HepG2 (cell line): Measurements from ENCODE around the gene EGFL8. TPM values are rescaled to one million over a fixed set of nuclear protein-coding genes. Genes with fewer than 3 reads are reported as not detected.

Experiments
- DNMT1 ChIP-seq: sonication (generic); formaldehyde crosslinking; IDR thresholded peaks from 2 replicates; pipeline ENCODE4 v1.5.1; 2020; ENCODE audit warnings: mild to moderate bottlenecking, missing genetic modification reagents
- HMG20A ChIP-seq: IDR thresholded peaks from 2 replicates; pipeline ENCODE4 v1.6.1; 2016; ENCODE audit warnings: borderline replicate concordance
- NFYC ChIP-seq: IDR thresholded peaks from 2 replicates; pipeline ENCODE4 v1.6.1; 2016; ENCODE audit warnings: missing genetic modification reagents, missing compliant biosample characterization
- ZNF558 ChIP-seq: sonication (generic); formaldehyde crosslinking; IDR thresholded peaks from 2 replicates; pipeline ENCODE4 v1.9.0; 2022; ENCODE audit warnings: mild to moderate bottlenecking, missing genetic modification reagents, borderline replicate concordance
- ZNF839 ChIP-seq: sonication (generic); formaldehyde crosslinking; IDR thresholded peaks from 2 replicates; pipeline ENCODE4 v1.4.0; 2020; ENCODE audit warnings: missing genetic modification reagents, mild to moderate bottlenecking, borderline replicate concordance
- polyA plus RNA-seq, 8 experiments: library from polyadenylated mRNA; depleted of rRNA in 3 of 8; stranded (reverse) in 7 of 8; unstranded in 1 of 8; fragments of >200 nt; fragmentation: Illumina TruSeq in 4 of 8; extraction: Trizol in 4 of 8; gene quantifications; 2 replicates each; pipeline versions ENCODE4 v1.2.1 to v1.2.3, GENCODE V29; 2011 to 2016; ENCODE audit warnings: low read depth in 4 of 8, missing spikeins in 1 of 8, mixed read lengths in 1 of 8; ENCODE audit not compliant: insufficient read depth in 1 of 8
- total RNA-seq, 5 experiments: library from RNA; depleted of rRNA; stranded (reverse); fragments of >200 nt; fragmentation: Illumina TruSeq; extraction: Trizol; gene quantifications; 2 replicates each; pipeline ENCODE4 v1.2.3, GENCODE V29; 2016; ENCODE audit warnings: low read depth in 1 of 5
- TF ChIP-seq, protein P1 (sequence below), 2 experiments: sonication (generic) in 1 of 2; formaldehyde crosslinking in 1 of 2; IDR thresholded peaks; 2 replicates each; pipeline versions ENCODE4 v1.6.1 to v1.9.0; 2014 to 2022; ENCODE audit warnings: antibody characterized with exemption in 1 of 2, borderline replicate concordance in 1 of 2, inconsistent platforms in 1 of 2, low read depth in 1 of 2, missing genetic modification reagents in 1 of 2
- TF ChIP-seq, protein P2 (sequence below): sonication (generic); formaldehyde crosslinking; IDR thresholded peaks from 2 replicates; pipeline ENCODE4 v1.4.0; 2020; ENCODE audit warnings: missing genetic modification reagents
- TF ChIP-seq, protein P3 (sequence below): fragments of 450-650 bp; IDR thresholded peaks from 2 replicates; pipeline ENCODE4 v1.6.1; 2017; ENCODE audit warnings: mild to moderate bottlenecking
- TF ChIP-seq, protein P4 (sequence below): IDR thresholded peaks from 2 replicates; pipeline ENCODE4 v1.6.1; 2016; ENCODE audit warnings: missing compliant biosample characterization, missing genetic modification reagents, borderline replicate concordance
- TF ChIP-seq, protein P5 (sequence below): sonication (generic); formaldehyde crosslinking; IDR thresholded peaks from 2 replicates; pipeline ENCODE4 v1.5.1; 2020; ENCODE audit warnings: mild to moderate bottlenecking, missing genetic modification reagents
- TF ChIP-seq, protein P6 (sequence below): sonication (generic); formaldehyde crosslinking; IDR thresholded peaks from 2 replicates; pipeline ENCODE4 v1.8.0; 2022; ENCODE audit warnings: missing genetic modification reagents, mild to moderate bottlenecking, borderline replicate concordance

EGFL8 gene
- total and polyA plus RNA-seq, 2 of the 13 experiments (the other 11 are each of a cell fraction or from before 2014, with no cell fraction given): 10.0 to 11.5 TPM

DNA sequence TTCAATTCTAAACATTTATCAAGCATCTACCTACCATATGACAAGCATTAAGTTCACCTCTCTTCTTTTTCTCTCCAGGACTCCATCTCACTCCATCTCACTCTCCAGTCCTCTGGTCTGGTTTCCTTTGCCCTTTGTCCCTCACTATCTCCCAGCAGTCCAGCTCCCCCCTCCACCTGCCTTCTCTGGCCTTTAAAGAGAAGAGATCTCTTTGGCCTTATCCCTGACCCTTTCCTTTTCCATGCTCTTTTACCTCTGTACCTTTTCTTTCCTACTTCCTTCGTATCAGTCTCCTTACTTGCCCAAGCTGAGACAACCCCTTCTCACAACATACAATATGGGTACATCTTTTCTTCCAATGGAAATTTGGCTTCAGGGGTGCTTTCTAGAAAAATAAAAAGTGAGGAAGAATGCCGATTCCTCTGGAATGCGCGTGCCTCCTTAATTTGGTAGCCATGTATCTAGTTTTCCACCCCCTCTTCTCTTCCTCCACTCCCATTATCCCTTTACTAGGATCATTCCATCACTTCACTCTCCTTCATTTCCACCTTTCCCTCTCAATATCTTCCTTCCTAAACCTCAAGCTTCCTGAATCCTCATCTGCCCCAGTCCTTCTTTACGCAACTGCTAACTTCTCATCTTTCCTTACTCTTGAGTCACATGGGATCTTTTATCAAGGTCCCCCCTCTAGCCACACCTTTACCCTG is 12.2 kb downstream of the EGFL8 start (continued):
- TF ChIP-seq, protein P1, sequence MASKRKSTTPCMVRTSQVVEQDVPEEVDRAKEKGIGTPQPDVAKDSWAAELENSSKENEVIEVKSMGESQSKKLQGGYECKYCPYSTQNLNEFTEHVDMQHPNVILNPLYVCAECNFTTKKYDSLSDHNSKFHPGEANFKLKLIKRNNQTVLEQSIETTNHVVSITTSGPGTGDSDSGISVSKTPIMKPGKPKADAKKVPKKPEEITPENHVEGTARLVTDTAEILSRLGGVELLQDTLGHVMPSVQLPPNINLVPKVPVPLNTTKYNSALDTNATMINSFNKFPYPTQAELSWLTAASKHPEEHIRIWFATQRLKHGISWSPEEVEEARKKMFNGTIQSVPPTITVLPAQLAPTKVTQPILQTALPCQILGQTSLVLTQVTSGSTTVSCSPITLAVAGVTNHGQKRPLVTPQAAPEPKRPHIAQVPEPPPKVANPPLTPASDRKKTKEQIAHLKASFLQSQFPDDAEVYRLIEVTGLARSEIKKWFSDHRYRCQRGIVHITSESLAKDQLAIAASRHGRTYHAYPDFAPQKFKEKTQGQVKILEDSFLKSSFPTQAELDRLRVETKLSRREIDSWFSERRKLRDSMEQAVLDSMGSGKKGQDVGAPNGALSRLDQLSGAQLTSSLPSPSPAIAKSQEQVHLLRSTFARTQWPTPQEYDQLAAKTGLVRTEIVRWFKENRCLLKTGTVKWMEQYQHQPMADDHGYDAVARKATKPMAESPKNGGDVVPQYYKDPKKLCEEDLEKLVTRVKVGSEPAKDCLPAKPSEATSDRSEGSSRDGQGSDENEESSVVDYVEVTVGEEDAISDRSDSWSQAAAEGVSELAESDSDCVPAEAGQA (IDR thresholded peaks at IDR 0.05; ENCODE audit: low read depth): no peak
- TF ChIP-seq, protein P1 (CRISPR knock-in tag; IDR thresholded peaks at IDR 0.05; ENCODE audit: borderline replicate concordance): no peak
- TF ChIP-seq, protein P2, sequence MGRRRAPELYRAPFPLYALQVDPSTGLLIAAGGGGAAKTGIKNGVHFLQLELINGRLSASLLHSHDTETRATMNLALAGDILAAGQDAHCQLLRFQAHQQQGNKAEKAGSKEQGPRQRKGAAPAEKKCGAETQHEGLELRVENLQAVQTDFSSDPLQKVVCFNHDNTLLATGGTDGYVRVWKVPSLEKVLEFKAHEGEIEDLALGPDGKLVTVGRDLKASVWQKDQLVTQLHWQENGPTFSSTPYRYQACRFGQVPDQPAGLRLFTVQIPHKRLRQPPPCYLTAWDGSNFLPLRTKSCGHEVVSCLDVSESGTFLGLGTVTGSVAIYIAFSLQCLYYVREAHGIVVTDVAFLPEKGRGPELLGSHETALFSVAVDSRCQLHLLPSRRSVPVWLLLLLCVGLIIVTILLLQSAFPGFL: no peak
- TF ChIP-seq NFYC (CRISPR knock-in tag) (no peak), ZNF558 (CRISPR knock-in tag) (no peak), ZNF839 (CRISPR knock-in tag) (no peak), HMG20A (CRISPR knock-in tag) (no peak), DNMT1 (CRISPR knock-in tag) (no peak)
- TF ChIP-seq, protein P3, sequence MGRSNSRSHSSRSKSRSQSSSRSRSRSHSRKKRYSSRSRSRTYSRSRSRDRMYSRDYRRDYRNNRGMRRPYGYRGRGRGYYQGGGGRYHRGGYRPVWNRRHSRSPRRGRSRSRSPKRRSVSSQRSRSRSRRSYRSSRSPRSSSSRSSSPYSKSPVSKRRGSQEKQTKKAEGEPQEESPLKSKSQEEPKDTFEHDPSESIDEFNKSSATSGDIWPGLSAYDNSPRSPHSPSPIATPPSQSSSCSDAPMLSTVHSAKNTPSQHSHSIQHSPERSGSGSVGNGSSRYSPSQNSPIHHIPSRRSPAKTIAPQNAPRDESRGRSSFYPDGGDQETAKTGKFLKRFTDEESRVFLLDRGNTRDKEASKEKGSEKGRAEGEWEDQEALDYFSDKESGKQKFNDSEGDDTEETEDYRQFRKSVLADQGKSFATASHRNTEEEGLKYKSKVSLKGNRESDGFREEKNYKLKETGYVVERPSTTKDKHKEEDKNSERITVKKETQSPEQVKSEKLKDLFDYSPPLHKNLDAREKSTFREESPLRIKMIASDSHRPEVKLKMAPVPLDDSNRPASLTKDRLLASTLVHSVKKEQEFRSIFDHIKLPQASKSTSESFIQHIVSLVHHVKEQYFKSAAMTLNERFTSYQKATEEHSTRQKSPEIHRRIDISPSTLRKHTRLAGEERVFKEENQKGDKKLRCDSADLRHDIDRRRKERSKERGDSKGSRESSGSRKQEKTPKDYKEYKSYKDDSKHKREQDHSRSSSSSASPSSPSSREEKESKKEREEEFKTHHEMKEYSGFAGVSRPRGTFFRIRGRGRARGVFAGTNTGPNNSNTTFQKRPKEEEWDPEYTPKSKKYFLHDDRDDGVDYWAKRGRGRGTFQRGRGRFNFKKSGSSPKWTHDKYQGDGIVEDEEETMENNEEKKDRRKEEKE: no peak
- TF ChIP-seq, protein P4, sequence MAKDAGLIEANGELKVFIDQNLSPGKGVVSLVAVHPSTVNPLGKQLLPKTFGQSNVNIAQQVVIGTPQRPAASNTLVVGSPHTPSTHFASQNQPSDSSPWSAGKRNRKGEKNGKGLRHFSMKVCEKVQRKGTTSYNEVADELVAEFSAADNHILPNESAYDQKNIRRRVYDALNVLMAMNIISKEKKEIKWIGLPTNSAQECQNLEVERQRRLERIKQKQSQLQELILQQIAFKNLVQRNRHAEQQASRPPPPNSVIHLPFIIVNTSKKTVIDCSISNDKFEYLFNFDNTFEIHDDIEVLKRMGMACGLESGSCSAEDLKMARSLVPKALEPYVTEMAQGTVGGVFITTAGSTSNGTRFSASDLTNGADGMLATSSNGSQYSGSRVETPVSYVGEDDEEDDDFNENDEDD (CRISPR knock-in tag): no peak
- TF ChIP-seq, protein P5, sequence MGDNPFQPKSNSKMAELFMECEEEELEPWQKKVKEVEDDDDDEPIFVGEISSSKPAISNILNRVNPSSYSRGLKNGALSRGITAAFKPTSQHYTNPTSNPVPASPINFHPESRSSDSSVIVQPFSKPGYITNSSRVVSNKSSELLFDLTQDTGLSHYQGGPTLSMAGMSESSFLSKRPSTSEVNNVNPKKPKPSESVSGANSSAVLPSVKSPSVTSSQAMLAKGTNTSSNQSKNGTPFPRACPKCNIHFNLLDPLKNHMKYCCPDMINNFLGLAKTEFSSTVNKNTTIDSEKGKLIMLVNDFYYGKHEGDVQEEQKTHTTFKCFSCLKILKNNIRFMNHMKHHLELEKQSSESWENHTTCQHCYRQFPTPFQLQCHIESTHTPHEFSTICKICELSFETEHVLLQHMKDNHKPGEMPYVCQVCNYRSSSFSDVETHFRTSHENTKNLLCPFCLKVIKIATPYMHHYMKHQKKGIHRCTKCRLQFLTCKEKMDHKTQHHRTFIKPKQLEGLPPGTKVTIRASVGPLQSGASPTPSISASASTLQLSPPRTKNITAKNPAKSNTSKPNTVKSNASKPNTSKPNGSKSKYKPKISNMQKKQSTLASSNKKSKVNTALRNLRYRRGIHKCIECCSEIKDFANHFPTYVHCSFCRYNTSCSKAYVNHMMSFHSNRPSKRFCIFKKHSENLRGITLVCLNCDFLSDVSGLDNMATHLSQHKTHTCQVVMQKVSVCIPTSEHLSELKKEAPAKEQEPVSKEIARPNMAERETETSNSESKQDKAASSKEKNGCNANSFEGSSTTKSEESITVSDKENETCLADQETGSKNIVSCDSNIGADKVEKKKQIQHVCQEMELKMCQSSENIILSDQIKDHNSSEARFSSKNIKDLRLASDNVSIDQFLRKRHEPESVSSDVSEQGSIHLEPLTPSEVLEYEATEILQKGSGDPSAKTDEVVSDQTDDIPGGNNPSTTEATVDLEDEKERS (CRISPR knock-in tag): no peak
- TF ChIP-seq, protein P6, sequence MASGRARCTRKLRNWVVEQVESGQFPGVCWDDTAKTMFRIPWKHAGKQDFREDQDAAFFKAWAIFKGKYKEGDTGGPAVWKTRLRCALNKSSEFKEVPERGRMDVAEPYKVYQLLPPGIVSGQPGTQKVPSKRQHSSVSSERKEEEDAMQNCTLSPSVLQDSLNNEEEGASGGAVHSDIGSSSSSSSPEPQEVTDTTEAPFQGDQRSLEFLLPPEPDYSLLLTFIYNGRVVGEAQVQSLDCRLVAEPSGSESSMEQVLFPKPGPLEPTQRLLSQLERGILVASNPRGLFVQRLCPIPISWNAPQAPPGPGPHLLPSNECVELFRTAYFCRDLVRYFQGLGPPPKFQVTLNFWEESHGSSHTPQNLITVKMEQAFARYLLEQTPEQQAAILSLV (CRISPR knock-in tag): no peak
